ENCODE results near the gene DDAH2. TPM values are rescaled to one million over a fixed set of nuclear protein-coding genes. Genes with fewer than 3 reads are reported as not detected.

DDAH2 gene
- total and polyA plus RNA-seq, 12 donors, result 35.2 to 117 (median 54.2) TPM

DNA sequence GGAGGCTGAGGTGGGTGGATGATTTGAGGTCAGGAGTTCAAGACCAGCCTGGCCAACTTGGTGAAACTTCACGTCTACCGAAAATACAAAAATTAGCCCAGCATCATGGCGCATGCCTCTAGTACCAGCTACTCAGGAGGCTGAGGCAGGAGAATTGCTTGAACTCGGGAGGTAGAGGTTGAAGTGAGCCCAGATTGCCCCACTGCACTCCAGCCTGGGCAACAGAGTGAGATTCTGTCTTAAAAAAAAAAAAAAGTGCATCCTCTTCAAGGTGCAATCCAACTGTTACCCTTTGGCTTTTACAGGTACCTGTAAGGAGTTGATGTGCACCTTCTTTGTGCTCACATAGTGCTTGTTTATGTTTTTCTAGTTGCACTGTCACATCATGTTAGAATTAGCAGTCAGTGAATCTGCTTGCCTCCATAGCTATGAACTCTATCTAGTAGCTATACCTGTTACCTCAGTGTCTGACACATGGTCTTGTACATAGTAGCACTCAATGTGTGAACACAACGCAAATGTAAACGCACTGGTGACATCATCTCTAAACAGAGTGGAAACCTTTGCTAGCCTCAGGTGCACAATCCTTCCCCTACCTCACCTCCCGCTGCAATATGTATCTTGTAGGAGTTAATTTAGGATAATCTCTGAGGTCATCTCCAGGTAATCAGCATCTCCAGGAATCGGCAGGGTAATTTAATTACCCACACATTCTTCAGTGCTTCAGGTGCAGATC is 20.4 kb upstream of the DDAH2 start:
- Histone ChIP-seq H3K9me3 (no peaks in the 10 kb centered on the region), H3K36me3 (peaks cover 0 to 8% (median 0%) of the 10 kb centered on the region in 9 donors), H3K27me3 (no peaks in the 10 kb centered on the region), H3K4me3 (no peak overlapping the region), H3K4me1 (no peaks in the 10 kb centered on the region), H3K27ac (no peak overlapping the region)
- TF ChIP-seq, protein P1, sequence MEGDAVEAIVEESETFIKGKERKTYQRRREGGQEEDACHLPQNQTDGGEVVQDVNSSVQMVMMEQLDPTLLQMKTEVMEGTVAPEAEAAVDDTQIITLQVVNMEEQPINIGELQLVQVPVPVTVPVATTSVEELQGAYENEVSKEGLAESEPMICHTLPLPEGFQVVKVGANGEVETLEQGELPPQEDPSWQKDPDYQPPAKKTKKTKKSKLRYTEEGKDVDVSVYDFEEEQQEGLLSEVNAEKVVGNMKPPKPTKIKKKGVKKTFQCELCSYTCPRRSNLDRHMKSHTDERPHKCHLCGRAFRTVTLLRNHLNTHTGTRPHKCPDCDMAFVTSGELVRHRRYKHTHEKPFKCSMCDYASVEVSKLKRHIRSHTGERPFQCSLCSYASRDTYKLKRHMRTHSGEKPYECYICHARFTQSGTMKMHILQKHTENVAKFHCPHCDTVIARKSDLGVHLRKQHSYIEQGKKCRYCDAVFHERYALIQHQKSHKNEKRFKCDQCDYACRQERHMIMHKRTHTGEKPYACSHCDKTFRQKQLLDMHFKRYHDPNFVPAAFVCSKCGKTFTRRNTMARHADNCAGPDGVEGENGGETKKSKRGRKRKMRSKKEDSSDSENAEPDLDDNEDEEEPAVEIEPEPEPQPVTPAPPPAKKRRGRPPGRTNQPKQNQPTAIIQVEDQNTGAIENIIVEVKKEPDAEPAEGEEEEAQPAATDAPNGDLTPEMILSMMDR (IDR thresholded peaks at IDR 0.05), result no peak
- no peak for DNase-seq
- no peak for ATAC-seq
- intact Hi-C loops (cut with DNase I), result no loop called here
- WGBS, 2 donors, result 95% methylated on average over 8 of the region's 8 CpGs

DNA sequence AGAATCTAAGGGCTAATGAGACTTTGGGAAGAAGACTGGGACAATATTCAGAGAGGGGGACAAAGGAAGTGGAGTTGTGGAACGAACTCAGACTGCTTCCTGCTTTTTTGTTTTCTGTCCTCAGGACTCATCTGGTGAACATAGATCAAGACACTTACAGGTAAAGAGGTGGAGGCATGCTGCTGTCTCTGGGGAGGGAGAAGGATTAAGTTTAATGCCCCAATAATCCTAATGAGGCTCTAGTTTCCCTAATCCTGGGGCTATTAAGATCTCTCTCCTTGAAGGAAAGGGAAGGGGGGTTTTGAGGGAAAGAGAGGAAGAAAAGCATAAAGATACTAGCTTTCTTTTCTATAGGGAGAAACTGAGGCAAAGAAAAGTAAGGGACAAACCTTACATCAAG is 15.3 kb upstream of the DDAH2 start:
- WGBS, 2 donors, result 53 to 60% methylated on average over 1 of the region's 1 CpG
- Histone ChIP-seq H3K9me3 (no peaks in the 10 kb centered on the region), H3K36me3 (peaks cover 0 to 27% (median 0%) of the 10 kb centered on the region in 9 donors), H3K27ac (no peak overlapping the region), H3K4me1 (peaks cover 0 to 12% (median 9%) of the 10 kb centered on the region in 9 donors), H3K27me3 (no peaks in the 10 kb centered on the region), H3K4me3 (no peak overlapping the region)
- ATAC-seq (no peak), DNase-seq (no peak)
- intact Hi-C loops (cut with DNase I), result loop anchor here in 1 of 10 donors (5.0 kb wide), 1 partner anchor 38 kb away; no protein-coding TSS in a partner anchor
- TF ChIP-seq, protein P1 (IDR thresholded peaks at IDR 0.05), result no peak

DNA sequence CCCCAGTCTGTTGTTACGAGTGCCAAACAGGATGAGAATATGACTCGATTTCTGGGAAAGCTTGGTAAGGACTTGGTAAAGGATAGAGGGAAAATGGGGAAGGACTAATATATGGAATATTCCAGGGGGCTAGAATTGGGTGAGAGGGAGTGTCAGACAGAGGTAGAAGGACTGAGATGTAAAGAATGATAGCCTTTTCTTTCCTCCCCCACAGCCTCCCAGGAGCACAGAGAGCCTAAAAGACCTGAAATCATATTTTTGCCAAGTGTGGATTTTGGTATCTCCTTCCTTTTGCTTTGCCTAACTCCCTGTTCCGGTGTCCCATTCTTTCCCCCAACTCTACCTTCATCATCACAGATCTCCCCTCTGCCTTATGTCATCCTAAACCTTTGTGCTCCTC is 13.8 kb upstream of the DDAH2 start:
- Histone ChIP-seq H3K4me3 (no peak overlapping the region), H3K36me3 (peaks cover 0 to 27% (median 0%) of the 10 kb centered on the region in 9 donors), H3K27me3 (no peaks in the 10 kb centered on the region), H3K4me1 (peaks cover 0 to 28% (median 21%) of the 10 kb centered on the region in 9 donors), H3K9me3 (no peaks in the 10 kb centered on the region), H3K27ac (no peak overlapping the region)
- WGBS, 2 donors, result 83 to 88% methylated on average over 3 of the region's 3 CpGs
- TF ChIP-seq, protein P1 (IDR thresholded peaks at IDR 0.05), result no peak
- intact Hi-C loops (cut with DNase I), result loop anchor here in 1 of 10 donors (5.0 kb wide), 1 partner anchor 39 kb away; no protein-coding TSS in a partner anchor
- DNase-seq (no peak), ATAC-seq (no peak)

DNA sequence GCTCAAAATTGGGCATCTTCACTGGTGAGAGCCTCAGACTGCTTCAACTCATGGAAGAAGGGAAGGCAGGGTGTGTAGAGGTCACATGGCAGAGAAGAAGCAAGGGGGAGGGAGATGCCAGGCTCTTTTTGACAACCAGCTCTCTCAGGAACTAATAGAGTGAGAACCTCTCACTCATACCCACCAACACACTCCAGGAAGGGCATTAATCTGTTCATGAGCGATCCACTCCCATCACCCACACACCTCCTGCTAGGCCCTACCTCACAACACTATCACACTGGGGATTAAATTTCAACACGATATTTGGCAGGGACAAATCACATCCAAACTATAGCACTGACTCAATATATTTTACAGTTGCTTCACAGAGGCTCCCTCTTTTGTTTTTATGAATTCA is 12.7 kb upstream of the DDAH2 start:
- Histone ChIP-seq H3K27ac (no peak overlapping the region), H3K4me3 (no peak overlapping the region), H3K36me3 (peaks cover 0 to 21% (median 0%) of the 10 kb centered on the region in 9 donors), H3K9me3 (no peaks in the 10 kb centered on the region), H3K4me1 (peaks cover 3 to 39% (median 30%) of the 10 kb centered on the region in 9 donors), H3K27me3 (no peaks in the 10 kb centered on the region)
- intact Hi-C loops (cut with DNase I), result loop anchor here in 1 of 10 donors (5.0 kb wide), 1 partner anchor 40 kb away; no protein-coding TSS in a partner anchor
- 82 to 89% methylated on average over 2 of the region's 2 CpGs for WGBS, 2 donors
- DNase-seq (no peak), ATAC-seq (no peak)
- TF ChIP-seq, protein P1 (IDR thresholded peaks at IDR 0.05), result no peak

All from heart right ventricle (tissue), 16 donors.